Activated CD4-positive, alpha-beta T cell treated with anti-CD3 and anti-CD28 coated beads, Interleukin-2, amount 50 U/mL, for 16 hours (primary cell): ENCODE results near the gene STKLD1.

Experiments
- DNase-seq: peaks from one replicate; pipeline ENCODE4 v3.0.0-alpha.2; 2020

STKLD1 gene

DNA sequence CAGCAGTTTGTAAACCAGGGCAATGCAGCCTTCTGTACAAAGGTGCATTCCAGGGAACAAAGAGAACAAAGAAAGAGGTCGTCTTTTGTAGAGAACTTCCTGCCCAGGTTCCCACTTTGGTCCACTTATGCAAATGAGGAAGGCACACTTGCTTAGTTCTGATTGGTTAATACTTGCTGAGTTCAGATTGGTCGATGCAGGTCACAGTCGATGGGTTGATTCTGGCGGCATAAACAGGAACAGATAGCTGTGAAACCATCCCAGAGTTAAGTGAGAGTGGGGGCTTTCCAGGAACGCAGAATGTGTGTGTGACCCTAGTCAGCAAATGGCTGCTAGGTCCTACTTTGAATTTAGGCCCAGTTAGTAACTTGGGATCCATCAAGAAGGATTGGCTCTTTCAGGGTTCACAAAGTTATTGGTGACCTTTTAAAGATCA lies 44.2 kb downstream of the STKLD1 start:
- DNase-seq, result peak; percentile 30

DNA sequence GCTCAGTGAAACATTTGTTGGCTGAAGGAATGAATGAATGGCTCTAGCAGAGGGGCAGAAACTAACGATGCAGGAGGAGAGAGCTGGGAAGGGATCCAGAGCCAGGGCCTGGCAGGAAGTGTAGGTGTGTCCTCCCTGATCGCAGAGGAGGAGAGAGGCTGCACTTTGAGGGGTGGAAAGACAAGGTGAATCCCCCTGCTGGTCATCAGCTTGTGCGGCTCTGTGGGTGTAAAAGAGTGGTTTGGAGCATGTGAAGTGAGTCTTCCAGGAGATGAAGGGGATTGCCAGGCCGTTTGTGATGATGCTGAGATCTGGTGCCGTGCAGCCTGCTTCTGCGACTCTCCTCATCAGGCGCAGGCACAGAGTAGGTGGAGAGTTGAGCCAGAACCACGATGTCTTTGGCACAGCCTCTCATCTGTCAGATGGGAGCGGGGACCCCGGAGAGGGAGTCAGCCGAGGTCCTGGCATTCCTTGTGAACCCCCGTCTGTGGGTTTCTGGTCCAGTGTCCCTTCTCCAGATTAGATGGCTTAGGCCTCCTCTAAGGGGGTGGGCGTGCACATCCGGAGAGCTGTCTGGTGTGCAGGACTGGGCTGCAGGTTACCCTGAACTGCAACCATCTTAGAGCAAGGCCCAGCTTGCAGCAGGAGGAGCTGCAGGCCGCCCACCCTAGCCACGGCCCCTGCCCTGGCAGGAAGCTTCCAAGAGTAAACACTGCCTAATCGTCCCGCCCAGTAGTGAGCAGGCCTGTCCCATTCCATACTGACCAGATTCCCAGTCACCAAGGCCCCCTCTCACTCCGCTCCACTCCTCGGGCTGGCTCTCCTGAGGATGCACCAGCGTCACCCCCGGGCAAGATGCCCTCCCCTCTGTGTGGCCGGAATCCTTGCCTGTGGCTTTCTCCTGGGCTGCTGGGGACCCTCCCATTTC lies 45.7 kb downstream of the STKLD1 start, which contains the start of gene ADAMTS13:
TSS of gene ADAMTS13 (plus strand) at position 753 of the 928 bp plus-strand sequence. CDS start at position 830, 77 bp downstream.
- DNase-seq, result peak; percentile 60

GRCh38 chr9:133423216-133423615 lies 47.0 kb downstream of the STKLD1 start:
- DNase-seq, result no peak

- no peak for DNase-seq
Observed at GRCh38 chr9:133424187-133424586, 48.0 kb downstream of the STKLD1 start.

- DNase-seq, result no peak
Observed at GRCh38 chr9:133425049-133425632, 49.0 kb downstream of the STKLD1 start.

DNA sequence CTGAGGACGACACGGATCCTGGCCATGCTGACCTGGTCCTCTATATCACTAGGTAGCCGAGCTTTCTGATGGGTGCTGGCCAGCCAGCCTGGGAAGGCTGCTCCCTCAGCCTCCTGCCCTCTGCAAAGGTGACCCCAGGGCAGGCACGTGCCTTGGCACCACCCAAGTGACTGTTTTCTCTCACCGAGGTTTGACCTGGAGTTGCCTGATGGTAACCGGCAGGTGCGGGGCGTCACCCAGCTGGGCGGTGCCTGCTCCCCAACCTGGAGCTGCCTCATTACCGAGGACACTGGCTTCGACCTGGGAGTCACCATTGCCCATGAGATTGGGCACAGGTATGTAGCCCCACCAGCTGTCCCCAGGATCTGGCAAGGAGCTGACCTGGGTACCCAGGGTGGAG lies 49.8 kb downstream of the STKLD1 start:
- DNase-seq, result no peak

GRCh38 chr9:133427658-133428348 lies 51.6 kb downstream of the STKLD1 start:
- DNase-seq, result no peak

DNA sequence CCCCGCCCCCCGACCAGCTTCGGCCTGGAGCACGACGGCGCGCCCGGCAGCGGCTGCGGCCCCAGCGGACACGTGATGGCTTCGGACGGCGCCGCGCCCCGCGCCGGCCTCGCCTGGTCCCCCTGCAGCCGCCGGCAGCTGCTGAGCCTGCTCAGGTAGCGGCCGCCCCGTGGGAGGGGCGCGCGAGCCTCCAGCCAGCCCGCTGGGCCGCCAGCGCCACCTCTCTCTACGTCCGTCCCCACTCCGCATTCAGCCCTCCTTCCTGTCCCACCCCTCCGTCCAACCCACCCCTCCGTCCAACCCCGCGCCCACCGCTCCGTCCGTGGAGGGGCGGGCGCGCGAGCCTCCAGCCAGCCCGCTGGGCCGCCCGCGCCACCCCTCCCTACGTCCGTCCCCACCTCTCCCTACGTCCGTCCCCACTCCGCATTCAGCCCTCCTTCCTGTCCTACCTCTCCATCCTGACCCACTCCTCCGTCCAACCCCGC lies 52.5 kb downstream of the STKLD1 start:
- DNase-seq, result no peak

GRCh38 chr9:133429214-133429613 lies 53.0 kb downstream of the STKLD1 start:
- no peak for DNase-seq

GRCh38 chr9:133429641-133430161 lies 53.5 kb downstream of the STKLD1 start:
- DNase-seq, result no peak

DNA sequence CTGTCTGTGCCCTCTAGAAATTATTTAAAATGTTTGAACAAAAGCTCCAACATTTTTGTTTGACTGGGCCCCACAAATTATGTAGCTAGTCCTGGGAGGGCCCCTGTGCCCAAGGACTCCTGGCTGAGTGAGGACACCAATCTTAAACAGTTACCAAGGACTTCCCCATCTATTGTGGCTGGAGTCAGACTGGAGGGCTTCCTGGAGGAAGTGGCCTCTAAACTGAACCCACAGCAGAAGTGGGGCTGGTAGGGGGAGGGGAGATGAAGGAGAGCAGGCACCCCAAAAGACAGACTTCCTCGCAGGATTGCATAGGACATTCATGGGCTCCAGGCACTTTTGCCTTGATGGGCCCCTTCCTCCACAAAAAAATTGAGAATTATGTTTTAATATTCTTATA lies 54.1 kb downstream of the STKLD1 start:
- DNase-seq, result no peak

- DNase-seq, result no peak
Observed at GRCh38 chr9:133433351-133433843, 57.2 kb downstream of the STKLD1 start.

DNA sequence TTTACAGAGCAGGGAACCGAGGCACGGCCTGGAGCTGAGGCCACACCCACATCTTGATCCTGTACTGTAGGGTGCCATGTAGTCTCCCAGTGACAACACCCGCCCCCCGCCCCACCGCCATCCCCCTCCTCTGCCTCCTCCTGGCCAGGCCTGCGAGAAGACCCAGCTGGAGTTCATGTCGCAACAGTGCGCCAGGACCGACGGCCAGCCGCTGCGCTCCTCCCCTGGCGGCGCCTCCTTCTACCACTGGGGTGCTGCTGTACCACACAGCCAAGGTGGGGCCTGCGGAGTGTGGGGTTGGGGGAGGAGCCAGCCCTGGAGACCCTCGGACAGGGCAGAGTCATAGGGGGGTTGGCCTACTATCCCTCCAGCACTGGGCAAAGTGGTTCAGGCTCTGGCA lies 60.5 kb downstream of the STKLD1 start:
- no peak for DNase-seq

DNA sequence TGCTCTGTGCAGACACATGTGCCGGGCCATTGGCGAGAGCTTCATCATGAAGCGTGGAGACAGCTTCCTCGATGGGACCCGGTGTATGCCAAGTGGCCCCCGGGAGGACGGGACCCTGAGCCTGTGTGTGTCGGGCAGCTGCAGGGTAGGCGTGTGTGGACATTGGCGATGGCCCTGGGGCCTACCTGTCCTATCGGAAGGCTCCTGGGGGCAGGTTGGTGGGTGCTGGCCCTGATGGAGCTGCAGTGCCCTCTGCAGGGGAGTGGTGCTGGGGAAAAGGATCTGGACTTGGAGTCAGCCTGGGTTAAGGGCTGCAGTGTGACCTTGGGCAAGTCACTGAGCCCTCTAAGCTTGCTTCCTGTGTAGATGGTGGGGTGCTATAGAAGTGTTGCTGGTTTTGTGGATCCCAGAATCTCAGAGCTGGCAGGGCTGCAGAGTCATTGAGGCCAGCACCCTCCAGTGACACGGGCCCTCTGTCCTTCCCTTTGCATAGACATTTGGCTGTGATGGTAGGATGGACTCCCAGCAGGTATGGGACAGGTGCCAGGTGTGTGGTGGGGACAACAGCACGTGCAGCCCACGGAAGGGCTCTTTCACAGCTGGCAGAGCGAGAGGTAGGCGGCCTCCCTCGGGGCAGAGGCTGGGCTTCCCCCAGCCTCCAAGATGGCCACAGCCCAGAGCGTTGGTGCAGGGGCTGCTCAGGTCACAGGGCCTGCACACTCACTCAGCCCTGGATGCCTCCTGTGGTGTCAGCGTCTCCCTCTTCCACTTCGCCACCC lies 61.8 kb downstream of the STKLD1 start:
- DNase-seq, result no peak

DNA sequence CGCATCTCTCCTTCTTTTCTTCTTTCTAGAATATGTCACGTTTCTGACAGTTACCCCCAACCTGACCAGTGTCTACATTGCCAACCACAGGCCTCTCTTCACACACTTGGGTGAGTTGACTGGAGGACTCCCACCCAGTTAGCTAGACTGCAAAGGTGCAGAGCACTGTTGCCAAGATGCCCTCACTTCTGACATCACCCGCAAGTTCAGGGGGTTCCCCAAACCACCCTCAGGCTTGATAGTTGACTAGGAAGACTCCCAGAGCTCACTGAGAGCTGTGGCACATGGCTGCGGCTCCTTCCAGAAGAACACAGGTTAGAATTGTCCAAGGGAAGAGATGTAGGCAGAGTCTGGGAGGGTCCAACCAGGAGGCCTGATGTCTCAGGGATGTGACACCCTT lies 63.2 kb downstream of the STKLD1 start:
- no peak for DNase-seq

GRCh38 chr9:133440874-133441273 lies 64.7 kb downstream of the STKLD1 start:
- no peak for DNase-seq

DNA sequence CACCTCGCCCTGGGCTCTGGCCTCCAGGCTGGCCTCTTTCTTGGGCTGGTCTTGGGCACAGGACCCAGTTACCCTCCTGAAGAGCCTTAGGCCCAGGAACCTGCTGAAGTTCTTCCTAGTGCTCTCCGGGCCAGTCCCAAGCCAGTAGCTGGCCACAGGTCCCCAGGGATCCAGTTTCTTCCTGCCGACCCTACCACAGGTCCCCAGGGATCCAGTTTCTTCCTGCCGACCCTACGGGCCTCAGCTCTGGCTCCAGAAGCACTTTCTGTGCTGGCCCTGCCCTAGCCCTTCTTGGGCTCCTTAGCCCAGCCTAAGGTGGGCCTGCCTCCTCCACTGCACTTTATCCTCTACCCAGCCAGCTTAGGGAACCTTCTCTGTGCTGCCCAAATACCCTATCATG lies 65.4 kb downstream of the STKLD1 start:
- no peak for DNase-seq

GRCh38 chr9:133443248-133443647 lies 67.1 kb downstream of the STKLD1 start:
- DNase-seq, result no peak

GRCh38 chr9:133443982-133444381 lies 67.8 kb downstream of the STKLD1 start:
- no peak for DNase-seq

DNA sequence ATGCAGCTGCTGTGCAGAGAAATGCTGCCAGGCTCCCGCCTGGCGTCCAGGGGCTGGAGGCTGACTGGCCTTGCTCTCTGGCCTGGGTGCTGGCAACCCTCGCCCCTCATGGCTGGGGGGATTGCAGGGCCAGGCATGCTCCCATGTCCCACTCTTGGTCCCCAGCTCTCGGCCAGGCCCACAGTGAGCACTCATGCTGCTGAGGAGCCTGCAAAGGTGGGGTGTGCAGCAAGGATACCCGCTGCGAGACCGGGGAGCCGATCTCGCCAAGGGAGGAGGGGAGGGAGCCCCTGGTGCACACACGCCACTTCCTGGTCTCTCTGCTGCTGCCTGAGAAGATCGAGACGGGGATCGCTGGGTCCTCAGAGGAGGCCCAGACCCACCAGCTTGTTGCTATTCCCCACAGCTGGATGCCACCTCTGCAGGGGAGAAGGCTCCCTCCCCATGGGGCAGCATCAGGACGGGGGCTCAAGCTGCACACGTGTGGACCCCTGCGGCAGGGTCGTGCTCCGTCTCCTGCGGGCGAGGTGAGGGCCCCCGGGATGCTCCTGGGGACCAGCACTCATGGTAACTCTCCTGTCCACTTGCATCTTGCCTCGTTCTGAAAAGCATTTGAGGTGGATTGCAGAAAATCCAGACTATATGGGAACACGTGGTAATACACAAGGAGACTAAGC lies 69.3 kb downstream of the STKLD1 start:
- DNase-seq, result no peak

GRCh38 chr9:133448487-133448972 lies 72.4 kb downstream of the STKLD1 start:
- DNase-seq, result no peak
